Neural progenitor cell (in vitro differentiated cells): ENCODE data around the gene GJC3. TPM values are rescaled to one million over a fixed set of nuclear protein-coding genes. Genes with fewer than 3 reads are reported as not detected.
"Not testable (repeated sequence)": the region's sequence is repeated elsewhere in the genome, so short reads cannot be mapped to it uniquely, and the experiment has no call there.

ENCODE experiments used
- DNase-seq: peaks from one replicate; pipeline ENCODE4 v3.0.0-alpha.2; 2016; ENCODE audit warnings: low spot score
- H2AFZ ChIP-seq: fragments of 200-600 bp; sonication (generic); replicated peaks from 2 replicates; pipeline ENCODE4 v1.6.1; 2016; ENCODE audit warnings: antibody characterized with exemption
- H3F3A ChIP-seq: fragments of 200-600 bp; sonication (generic); 2 replicates; pipeline ENCODE4 v1.6.1; 2016; ENCODE audit warnings: antibody characterized with exemption, low read depth
- H3K27ac ChIP-seq: fragments of 200-600 bp; sonication (generic); 2 replicates; pipeline ENCODE4 v1.5.1; 2016; ENCODE audit warnings: mild to moderate bottlenecking
- H3K27me3 ChIP-seq: fragments of 200-600 bp; sonication (generic); 2 replicates; pipeline ENCODE4 v1.6.1; 2016; ENCODE audit warnings: mild to moderate bottlenecking, moderate library complexity
- H3K36me3 ChIP-seq: fragments of 200-600 bp; sonication (generic); 2 replicates; pipeline ENCODE4 v1.5.1; 2016
- H3K4me1 ChIP-seq: fragments of 200-600 bp; sonication (generic); 2 replicates; pipeline ENCODE4 v1.6.1; 2016; ENCODE audit warnings: mixed run types
- H3K4me2 ChIP-seq: fragments of 200-600 bp; sonication (generic); 2 replicates; pipeline ENCODE4 v1.6.1; 2016
- H3K4me3 ChIP-seq: fragments of 200-600 bp; sonication (generic); 2 replicates; pipeline ENCODE4 v1.5.1; 2016
- H3K79me2 ChIP-seq: fragments of 200-600 bp; sonication (generic); 2 replicates; pipeline ENCODE4 v1.6.1; 2016; ENCODE audit warnings: low read depth
- H3K9ac ChIP-seq: fragments of 200-600 bp; sonication (generic); 2 replicates; pipeline ENCODE4 v1.6.1; 2016
- H3K9me3 ChIP-seq: fragments of 200-600 bp; sonication (generic); 2 replicates; pipeline ENCODE4 v1.5.1; 2016; ENCODE audit warnings: low read depth
- H4K20me1 ChIP-seq: fragments of 200-600 bp; sonication (generic); 2 replicates; pipeline ENCODE4 v1.6.1; 2016; ENCODE audit warnings: low read depth
- H3K27ac Mint-ChIP-seq: 3 replicates; pipeline ENCODE4 v1.8.0; 2021; ENCODE audit warnings: mixed read lengths
- H3K27me3 Mint-ChIP-seq: 2 replicates; pipeline ENCODE4 v1.8.0; 2022; ENCODE audit warnings: low read depth, mild to moderate bottlenecking, inconsistent platforms, moderate library complexity, mixed read lengths; ENCODE audit not compliant: insufficient read depth
- H3K36me3 Mint-ChIP-seq: 3 replicates; pipeline ENCODE4 v1.8.0; 2021; ENCODE audit warnings: mixed read lengths
- H3K4me1 Mint-ChIP-seq: 3 replicates; pipeline ENCODE4 v1.8.0; 2021; ENCODE audit warnings: mixed read lengths
- H3K4me3 Mint-ChIP-seq: 3 replicates; pipeline ENCODE4 v1.8.0; 2021; ENCODE audit warnings: mild to moderate bottlenecking, moderate library complexity, mixed read lengths
- H3K9me3 Mint-ChIP-seq: 3 replicates; pipeline ENCODE4 v1.8.0; 2020; ENCODE audit warnings: mixed read lengths
- CTCF ChIP-seq: fragments of 200-600 bp; sonication (generic); IDR thresholded peaks from 2 replicates; pipeline ENCODE4 v1.5.1; 2017; ENCODE audit warnings: antibody characterized with exemption, mild to moderate bottlenecking
- EZH2 ChIP-seq: fragments of 200-600 bp; sonication (generic); IDR thresholded peaks from 2 replicates; pipeline ENCODE4 v1.6.1; 2017; ENCODE audit warnings: antibody characterized with exemption, mild to moderate bottlenecking, moderate library complexity
- EZH2phosphoT487 ChIP-seq: fragments of 200-600 bp; sonication (generic); IDR thresholded peaks from 2 replicates; pipeline ENCODE4 v1.6.1; 2017; ENCODE audit warnings: antibody characterized with exemption
- total RNA-seq: library from RNA; depleted of rRNA; stranded (reverse); fragments of >200 nt; gene quantifications from 2 replicates; pipeline ENCODE4 v1.2.3, GENCODE V29; 2015; ENCODE audit warnings: low replicate concordance

Gene GJC3
- total RNA-seq, 1 donor from 2014 or later = 0.34 TPM

GRCh38 chr7:99969298-99969697, 39.9 kb upstream of the GJC3 start:
- Histone ChIP-seq H3K9me3 (no peaks in the 10 kb centered on the region), H4K20me1 (no peaks in the 10 kb centered on the region), H3F3A (no peaks in the 10 kb centered on the region), H3K79me2 (no peaks in the 10 kb centered on the region), H3K36me3 (no peaks in the 10 kb centered on the region), H3K4me3 (no peak overlapping the region), H3K4me1 (no peaks in the 10 kb centered on the region), H3K27ac (no peak overlapping the region), H3K9ac (no peak overlapping the region), H2AFZ (no peak overlapping the region), H3K27me3 (no peaks in the 10 kb centered on the region), H3K4me2 (no peak overlapping the region)
- no peak overlapping the region for H3K4me3 Mint-ChIP-seq
- H3K36me3 Mint-ChIP-seq = no peaks in the 10 kb centered on the region
- no peaks in the 10 kb centered on the region for H3K4me1 Mint-ChIP-seq
- no peak overlapping the region for H3K27ac Mint-ChIP-seq
- no peak for TF ChIP-seq EZH2
- TF ChIP-seq CTCF = no peak
- no peak for TF ChIP-seq EZH2phosphoT487
- H3K9me3 Mint-ChIP-seq = no peaks in the 10 kb centered on the region
- peaks cover 11% of the 10 kb centered on the region for H3K27me3 Mint-ChIP-seq
- no peak for DNase-seq

DNA sequence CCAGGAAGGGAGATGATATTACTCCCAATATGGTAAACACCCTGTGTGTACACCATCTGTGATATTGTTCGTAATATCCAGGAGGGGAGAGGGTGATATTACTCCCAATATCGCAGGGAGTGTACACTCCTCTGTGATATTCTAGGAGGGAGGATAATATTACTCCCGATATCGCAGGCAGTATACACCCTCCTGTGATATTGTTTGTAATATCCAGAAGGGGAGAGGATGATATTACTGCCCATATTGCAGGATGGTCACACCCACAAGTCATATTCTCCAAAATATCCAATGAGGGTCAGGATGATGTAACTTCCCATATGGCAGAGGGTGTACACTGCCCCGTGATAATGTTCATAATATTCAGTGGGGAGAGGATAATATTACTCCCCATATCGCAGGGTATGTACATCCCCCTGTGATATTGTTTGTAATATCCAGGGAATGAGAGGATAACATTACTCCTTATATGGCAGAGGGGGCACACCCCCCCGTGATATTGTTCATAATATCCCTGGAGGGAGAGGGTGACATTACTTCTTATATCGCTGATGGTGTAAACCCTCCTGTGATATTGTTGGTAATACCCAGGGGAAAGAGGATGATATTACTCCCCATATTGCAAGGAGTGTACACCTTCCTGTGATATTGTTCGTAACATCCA, 29.3 kb upstream of the GJC3 start:
- H3K4me1 ChIP-seq = no peaks in the 10 kb centered on the region
- H4K20me1 ChIP-seq = no peaks in the 10 kb centered on the region
- no peak for TF ChIP-seq EZH2phosphoT487
- no peak for TF ChIP-seq EZH2
- TF ChIP-seq CTCF = no peak
- H3K36me3 ChIP-seq = no peaks in the 10 kb centered on the region
- Mint-ChIP-seq H3K9me3 (no peaks in the 10 kb centered on the region), H3K4me3 (no peak overlapping the region), H3K27ac (no peak overlapping the region), H3K4me1 (no peaks in the 10 kb centered on the region), H3K36me3 (no peaks in the 10 kb centered on the region), H3K27me3 (peaks cover 15% of the 10 kb centered on the region)
- H3K4me3 ChIP-seq = no peak overlapping the region
- peaks cover 5% of the 10 kb centered on the region for H3K27me3 ChIP-seq
- H3K27ac ChIP-seq = no peak overlapping the region
- H2AFZ ChIP-seq = no peak overlapping the region
- H3K9me3 ChIP-seq = no peaks in the 10 kb centered on the region
- no peaks in the 10 kb centered on the region for H3K79me2 ChIP-seq
- no peak overlapping the region for H3K4me2 ChIP-seq
- DNase-seq = no peak
- H3K9ac ChIP-seq = no peak overlapping the region
- H3F3A ChIP-seq = no peaks in the 10 kb centered on the region

DNA sequence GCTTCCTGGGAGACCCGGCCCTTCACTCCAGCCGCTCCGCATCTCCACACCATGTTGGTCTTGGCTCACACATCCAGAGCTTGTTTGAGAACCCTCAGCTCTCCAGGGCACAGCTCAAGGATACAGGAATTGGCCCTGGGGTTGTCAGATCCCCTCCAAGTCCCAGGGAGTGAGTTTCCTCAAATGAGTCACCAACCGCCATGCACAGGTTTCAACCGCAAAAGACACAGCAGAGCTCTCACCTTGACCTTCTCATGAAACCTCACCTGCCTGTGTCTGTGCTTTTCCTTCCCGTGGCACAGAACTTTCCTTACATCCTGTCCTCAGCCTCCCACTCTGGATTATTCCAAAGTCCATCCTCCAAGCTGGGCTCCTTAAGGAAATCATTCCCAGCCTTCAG, 25.8 kb upstream of the GJC3 start:
- H3K4me2 ChIP-seq = no peak overlapping the region
- no peaks in the 10 kb centered on the region for H3F3A ChIP-seq
- H3K4me3 Mint-ChIP-seq = no peak overlapping the region
- H4K20me1 ChIP-seq = no peaks in the 10 kb centered on the region
- no peaks in the 10 kb centered on the region for H3K27me3 ChIP-seq
- no peak for TF ChIP-seq CTCF
- TF ChIP-seq EZH2phosphoT487 = no peak
- TF ChIP-seq EZH2 = no peak
- H3K4me3 ChIP-seq = no peak overlapping the region
- H3K27ac ChIP-seq = no peak overlapping the region
- no peak for DNase-seq
- no peak overlapping the region for H3K27ac Mint-ChIP-seq
- H2AFZ ChIP-seq = no peak overlapping the region
- no peaks in the 10 kb centered on the region for H3K79me2 ChIP-seq
- no peak overlapping the region for H3K9ac ChIP-seq
- H3K4me1 ChIP-seq = no peaks in the 10 kb centered on the region
- H3K9me3 Mint-ChIP-seq = no peaks in the 10 kb centered on the region
- peaks cover 4% of the 10 kb centered on the region for H3K9me3 ChIP-seq
- H3K27me3 Mint-ChIP-seq = peaks cover 2% of the 10 kb centered on the region
- no peaks in the 10 kb centered on the region for H3K36me3 ChIP-seq
- H3K36me3 Mint-ChIP-seq = no peaks in the 10 kb centered on the region
- H3K4me1 Mint-ChIP-seq = no peaks in the 10 kb centered on the region

GRCh38 chr7:99954643-99955042, 25.2 kb upstream of the GJC3 start:
- H3K4me1 Mint-ChIP-seq, H3K4me3 ChIP-seq, H4K20me1 ChIP-seq, H3F3A ChIP-seq, H3K27me3 ChIP-seq, H3K36me3 ChIP-seq, H3K27me3 Mint-ChIP-seq, H3K4me1 ChIP-seq, H3K79me2 ChIP-seq, H3K4me2 ChIP-seq, H3K9me3 Mint-ChIP-seq, H3K9ac ChIP-seq, H3K36me3 Mint-ChIP-seq, H3K27ac Mint-ChIP-seq, H2AFZ ChIP-seq, H3K27ac ChIP-seq, H3K9me3 ChIP-seq, H3K4me3 Mint-ChIP-seq, DNase-seq: not testable (repeated sequence)
